ENCODE results near the gene CEPT1.

The CEPT1 gene

GRCh38 chr1:111193712-111194480, 53.9 kb downstream of the CEPT1 start:
- DNase-seq = no peak

GRCh38 chr1:111195002-111195684, 55.1 kb downstream of the CEPT1 start:
- no peak for DNase-seq

DNA sequence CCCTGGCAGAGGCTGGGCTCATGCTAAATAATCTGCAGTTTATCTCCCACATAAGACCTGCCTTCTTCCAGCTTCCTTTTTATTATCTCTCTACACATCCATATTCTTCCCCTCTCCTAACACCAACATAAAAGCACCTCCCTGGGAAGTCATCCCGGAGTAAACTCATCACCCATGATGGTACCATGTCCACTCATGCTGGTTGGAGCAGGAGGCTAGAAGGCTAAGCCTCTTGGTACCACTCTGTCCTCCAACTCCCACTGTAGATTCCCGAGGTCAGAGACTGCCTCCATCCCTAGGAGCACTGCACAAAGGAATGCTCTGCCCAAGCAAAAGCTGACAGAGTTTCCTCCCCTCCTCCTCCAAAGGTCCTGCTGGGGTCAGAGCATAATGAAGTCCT, 56.2 kb downstream of the CEPT1 start:
- DNase-seq = no peak

GRCh38 chr1:111197598-111198284, 57.7 kb downstream of the CEPT1 start:
- DNase-seq = no peak

DNA sequence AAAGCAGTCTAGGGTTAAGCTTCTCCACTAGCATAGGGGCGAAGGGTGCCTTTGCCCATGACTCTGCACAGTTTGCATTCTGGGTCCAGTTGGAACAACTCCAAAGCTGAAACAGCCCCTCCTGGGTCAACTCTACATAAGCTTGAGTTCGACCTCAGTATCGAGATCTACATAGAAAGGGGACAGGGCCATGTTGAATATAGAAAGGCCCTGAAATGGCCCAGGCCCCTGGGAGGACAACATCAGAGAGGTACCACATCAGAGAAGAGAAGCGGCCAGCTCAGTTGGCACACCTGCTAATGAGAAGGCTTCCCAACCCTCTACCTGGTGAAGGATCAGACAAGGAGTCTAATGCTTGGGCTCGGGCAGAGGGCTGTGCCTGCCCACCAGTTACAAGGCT, 58.8 kb downstream of the CEPT1 start:
- no peak for DNase-seq

DNA sequence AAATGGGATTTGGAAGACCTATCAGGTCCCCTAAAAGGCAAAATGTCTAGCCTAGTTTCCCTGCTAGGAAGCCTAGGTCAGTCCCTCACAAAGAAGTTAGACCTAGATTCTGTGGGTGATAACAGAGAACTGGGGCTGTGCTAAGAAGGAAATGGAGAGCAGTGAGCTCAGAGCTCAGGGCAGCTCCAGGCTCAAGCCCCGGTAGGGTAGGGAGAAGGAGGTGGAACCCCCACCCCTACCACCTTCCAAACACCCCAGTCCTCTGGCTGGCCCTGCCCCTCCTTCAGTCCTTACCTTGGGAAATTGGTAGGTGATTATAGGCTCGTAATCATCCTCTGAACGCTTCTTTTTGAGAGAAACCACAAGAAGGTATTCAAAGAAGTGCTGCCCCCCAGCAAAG, 59.3 kb downstream of the CEPT1 start:
- DNase-seq = peak; percentile 59

DNA sequence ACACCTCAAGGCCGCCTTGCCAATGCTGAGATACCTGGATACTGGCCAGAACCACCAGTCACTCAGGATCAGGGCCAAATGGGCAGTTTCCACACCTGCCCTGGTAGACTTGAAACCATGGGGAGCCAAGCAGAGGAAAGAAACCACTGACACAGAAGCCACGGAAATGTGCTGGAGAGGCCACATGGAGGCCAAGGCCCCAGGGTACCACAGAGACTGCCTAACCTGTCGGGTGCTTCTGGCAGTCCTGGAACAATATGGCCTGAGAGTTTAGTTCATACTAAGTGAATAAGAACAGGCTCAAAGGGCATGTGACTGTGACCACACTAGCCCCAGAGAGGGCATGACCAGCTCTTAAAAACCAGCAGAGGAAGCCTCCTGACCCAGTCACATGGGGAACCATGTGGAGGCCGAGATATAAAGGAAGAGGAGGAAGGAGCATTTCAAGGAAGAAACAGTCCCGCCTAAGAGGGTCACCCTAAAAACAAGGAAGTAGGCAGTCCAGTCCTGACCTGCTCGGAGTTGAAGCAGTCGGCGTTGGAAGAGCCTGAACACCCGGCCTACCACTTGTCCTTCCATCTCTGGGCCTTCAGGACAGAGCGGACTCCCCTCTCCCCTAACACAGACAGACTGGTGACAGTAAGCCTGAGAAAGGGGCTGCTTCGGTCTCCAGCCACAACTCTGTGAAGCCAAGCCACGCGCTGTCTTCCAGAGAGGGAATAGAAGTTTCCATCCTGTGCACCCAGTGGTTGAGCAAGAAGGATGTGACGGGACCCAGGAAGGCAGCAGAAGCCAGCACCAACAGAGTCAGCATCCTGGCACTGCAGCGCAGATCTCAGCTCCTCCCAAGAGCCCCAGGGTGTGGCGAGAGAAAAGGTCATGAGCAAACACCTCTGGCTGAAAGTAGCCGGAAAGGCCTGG, 60.1 kb downstream of the CEPT1 start, which contains the start of gene DENND2D:
TSS of gene DENND2D (minus strand) at position 766 of the 921 bp plus-strand sequence. CDS start at position 579, 187 bp downstream.
- peak; percentile 70 for DNase-seq

DNA sequence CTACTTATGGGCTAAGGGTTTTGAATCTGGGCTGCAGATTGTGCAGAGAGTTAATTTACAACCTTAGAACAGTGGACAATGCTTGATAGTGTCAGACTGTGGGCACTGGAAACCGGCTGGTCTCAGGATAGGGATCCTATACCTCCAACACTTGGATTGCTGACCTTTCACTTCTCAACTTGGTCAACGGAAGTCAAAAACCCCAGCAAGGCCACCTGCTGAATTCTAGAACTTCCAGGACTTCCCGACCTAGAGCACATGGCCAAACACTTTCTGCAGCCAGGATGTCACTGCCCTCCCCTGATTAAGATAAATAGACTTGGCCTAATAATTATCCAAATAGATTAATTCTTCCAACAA, 60.8 kb downstream of the CEPT1 start:
- DNase-seq = no peak

DNA sequence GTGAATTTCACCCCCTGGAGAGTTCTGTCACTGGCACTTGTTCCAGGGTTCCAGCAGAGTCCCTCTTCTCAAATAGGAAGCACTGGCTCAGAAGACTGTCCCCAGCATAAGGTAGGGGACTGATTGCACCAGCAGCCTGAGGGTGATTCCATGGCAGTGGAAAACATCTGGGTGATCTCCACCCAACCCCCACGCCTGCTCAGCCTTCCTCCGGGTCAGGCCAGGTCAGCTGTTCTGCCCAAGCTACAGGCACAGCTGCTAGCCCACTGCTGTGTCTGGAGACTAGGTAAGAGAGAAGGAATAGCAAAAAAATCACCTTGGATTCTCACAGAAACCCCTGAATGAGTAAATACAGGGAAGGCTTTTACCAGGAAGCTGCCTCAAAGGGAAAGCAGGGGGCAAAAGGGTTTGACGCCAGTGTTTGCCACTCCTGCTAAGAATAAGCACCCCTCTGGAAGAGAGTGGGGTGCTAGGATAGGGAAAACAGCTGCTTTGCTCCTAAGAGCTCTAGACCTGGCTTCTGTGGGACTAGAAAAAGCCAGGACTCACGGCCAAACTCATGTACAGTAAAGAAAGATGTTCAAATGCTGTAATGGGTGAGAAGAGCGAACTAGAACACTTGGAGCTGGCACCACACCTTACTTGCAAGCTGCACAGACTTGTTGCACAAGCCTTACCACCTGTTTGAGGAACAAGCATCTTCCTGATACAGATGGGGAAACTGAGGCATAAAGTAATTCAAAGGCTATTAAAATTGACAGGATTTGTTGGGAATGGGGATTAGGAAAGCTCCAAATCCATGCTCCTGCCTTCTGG, 61.5 kb downstream of the CEPT1 start:
- peak; percentile 49 for DNase-seq

DNA sequence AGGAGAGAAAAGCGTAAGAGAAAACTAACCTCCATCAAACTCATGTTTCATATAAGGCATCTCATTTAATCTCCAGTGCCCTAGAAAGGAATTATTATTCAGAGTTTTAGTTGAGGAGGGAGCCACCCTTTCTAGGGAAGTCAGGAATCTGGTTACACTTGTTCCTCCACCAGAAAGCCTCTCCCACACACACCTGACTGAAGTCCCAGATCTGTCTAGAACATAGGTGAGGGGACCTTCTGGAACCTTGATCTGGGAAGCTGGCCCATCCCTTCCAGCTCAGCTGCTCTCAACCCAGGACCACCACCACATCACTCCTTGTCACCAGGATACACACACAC, 62.3 kb downstream of the CEPT1 start:
- no peak for DNase-seq

DNA sequence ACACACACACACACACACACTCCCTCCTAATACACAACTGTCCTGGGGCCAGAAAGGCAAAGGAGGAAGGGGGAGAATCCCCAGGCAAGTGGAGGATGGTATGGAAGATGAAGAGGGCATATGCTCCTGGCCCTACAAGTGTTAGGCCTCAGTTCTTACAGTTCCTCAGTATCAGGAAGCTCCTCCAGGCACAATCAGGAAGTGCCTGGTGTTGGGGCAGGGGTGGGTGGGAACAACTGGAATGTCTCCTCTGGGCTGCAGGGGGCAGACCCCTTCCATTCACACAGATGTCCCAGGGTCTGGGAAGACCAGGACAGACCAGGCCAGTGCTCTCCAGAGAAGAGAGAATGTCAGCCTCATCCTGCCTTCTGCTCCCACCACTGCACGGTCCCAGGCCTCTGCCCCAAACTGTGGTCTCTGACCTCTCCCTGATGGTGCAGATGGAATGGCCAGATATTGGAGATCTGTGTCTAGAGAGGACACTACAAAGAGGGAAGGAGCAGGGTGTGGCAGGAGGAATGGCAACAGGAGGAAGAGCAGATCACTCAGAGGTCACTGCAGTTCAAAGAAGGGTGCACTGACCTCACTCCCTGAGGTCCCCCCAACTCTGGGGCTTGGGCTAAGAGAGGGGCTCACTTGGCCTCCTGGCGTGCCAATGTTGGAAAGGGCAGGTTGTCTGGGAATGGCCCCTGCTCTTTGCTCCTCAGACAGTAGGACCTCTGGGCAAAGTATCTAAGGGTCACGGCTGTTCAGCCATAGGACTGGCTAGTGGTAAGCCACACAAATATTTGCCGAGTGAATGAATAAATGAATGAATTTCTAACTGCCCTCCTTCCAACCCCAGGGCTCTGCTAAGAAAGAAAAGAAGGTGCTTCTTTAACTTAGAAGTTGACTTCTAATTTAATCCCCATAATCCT, 62.9 kb downstream of the CEPT1 start:
- DNase-seq = peak; percentile 69

DNA sequence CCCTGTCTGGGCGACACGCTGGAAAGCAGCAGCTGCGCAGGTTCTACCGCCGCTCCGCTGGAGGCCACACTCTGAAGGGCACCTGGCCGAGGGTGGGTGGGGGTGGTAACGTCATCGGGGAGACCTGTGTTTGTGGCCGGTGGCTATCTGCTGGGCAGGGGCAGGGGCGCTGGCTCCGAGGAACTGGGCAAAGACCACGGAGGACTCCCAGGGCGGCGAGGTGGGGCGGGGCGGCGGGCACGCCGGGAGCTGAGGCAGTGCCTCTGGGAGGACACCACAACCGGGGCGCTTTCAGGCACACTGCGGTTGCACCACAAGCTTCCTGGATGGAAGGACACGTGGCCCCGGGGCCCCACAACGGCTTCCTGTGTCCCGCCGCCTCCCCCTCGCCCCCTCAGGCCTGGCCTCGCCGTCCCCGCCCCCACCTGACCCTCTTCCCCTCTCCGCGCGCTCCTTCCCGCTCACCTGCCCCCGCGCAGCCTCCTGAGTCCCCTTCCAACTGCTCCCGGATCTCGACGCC, 63.7 kb downstream of the CEPT1 start:
- peak; percentile 96 for DNase-seq

GRCh38 chr1:111204201-111204982, 64.4 kb downstream of the CEPT1 start:
- DNase-seq = peak; percentile 77

DNA sequence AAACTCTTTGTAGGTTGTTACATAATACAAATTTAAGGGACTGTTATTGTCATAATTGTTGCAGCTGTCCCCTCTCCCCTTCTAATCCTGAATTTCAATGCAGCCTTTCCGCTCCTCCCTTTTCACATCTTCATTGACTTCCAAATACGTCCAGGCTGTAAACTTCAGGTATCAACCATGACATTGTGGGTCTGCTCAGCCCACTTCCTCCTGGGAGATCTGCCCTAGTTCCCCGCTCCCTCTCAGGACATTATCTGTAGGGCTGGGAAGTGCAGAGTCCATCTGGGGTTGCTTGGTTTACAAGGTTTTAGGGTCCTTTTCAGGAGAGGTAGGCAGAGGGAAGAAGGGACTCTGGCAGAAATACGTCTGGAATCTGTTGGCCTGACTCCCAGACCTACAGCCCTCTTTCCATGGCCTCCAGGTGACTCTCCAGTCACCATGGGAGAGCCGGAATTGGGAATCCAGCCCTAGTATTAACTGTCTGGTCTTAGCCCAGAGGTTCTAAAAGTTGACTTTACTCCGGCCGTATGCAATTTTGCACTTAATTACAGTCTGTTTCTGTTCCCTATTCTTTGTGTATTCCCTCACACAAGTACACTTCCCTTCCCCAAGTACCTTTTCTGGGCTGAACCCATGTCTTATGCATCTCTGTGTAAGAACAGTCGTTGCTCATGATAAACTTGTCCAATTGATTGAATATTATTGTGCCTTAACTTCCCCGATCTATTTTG, 65.1 kb downstream of the CEPT1 start:
- DNase-seq = no peak

GRCh38 chr1:111205714-111206050, 65.7 kb downstream of the CEPT1 start:
- peak; percentile 65 for DNase-seq

DNA sequence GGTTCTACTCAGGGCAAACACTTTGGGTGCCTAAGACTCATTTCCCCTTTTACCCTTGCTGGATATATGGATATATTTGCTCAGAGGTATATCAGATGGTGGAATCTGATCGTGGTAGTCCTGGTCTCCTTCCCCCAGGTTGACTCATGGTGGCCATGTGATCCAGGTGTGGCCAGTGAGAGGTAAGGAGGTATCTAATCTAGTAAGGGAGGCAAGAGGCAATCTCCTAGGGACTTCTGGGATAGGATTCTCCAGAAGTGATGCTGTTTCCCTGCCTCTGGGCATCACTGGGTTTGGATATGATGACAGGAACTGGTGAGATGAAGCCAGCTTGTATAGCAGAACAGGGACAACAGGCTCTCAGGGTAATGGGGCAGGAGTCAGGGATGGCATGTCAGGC, 68.9 kb downstream of the CEPT1 start:
- DNase-seq = no peak

DNA sequence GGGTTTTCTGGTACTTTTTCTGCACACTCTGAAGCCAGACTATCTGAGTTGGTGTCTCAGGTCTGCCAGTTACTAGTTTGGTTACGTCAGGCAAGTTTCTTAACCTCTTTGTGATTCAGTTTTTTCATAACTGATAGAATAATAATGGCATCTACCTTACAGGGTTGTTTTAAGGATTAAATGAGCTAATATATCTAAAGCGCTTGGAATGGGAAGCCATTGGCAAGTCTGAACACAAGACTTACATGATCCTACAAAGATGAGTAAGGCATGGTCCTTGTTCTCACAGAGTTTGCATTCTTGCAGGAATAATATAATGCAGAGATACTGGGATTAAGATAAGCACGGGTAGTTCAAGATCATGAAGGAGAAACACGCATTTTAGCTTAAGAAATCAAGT, 69.6 kb downstream of the CEPT1 start:
- no peak for DNase-seq

DNA sequence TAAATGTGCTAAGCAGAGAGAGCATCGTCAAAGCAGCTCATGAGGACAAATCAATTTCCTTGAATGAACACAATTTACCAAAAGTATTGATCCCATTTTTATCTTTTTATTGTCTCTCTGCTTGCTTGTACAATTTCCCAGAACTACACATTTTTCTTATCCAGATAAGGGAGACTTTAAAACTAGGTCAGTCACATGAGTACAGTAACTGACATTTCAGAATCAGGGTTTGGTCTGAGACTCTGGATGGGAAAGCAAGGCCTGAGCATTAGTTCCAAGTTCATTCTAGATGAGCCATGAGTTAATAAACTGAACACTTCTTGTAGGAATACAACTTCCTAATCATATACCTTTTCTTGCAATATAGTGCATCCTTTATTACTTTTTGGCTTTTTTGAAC, 71.9 kb downstream of the CEPT1 start:
- peak; percentile 44 for DNase-seq
